ENCODE results near the gene PRPF8. TPM values are rescaled to one million over a fixed set of nuclear protein-coding genes. Genes with fewer than 3 reads are reported as not detected.

PRPF8 gene
- total RNA-seq, 1 experiment from 2014 or later, result 296 TPM

- ChIA-PET CTCF (interaction anchor here (0.5 to 0.6 kb wide), 2 partner anchors 18 to 26 kb away, joined by 3 to 5 read pairs; no protein-coding TSS in a partner anchor), POLR2A (no interaction called here)
- Histone ChIP-seq H3K4me1 (ENCODE audit: control insufficient read depth, insufficient read depth, low read length) (no peaks in the 10 kb centered on the region), H3K27me3 (ENCODE audit: control insufficient read depth, insufficient read depth, low read length) (no peaks in the 10 kb centered on the region), H3K27ac (ENCODE audit: low read length) (no peak overlapping the region), H3K36me3 (ENCODE audit: control insufficient read depth, insufficient read depth, low read length) (no peaks in the 10 kb centered on the region), H3K9me3 (ENCODE audit: control insufficient read depth, insufficient read depth, low read depth, low read length) (no peaks in the 10 kb centered on the region), H3K4me3 (ENCODE audit: low read depth in 2 of 2, low read length in 2 of 2) (no peak overlapping the region)
- in situ Hi-C loops (cut with HindIII; ENCODE audit: low pct_unique_long_range_greater_than_20kb, low sequenced_read_pairs), result no loop called here
- ATAC-seq (0 out of 2 replicates have a peak, but pooled peaks have one; percentile 38), DNase-seq (ENCODE audit: low read depth, low spot score) (no peak)
- TF ChIP-seq POLR2AphosphoS5 (IDR thresholded peaks at IDR 0.05; ENCODE audit: low read depth, low read length) (no peak), REST (IDR thresholded peaks at IDR 0.05; ENCODE audit: insufficient read depth in 1 of 2, low read depth in 2 of 2, low read length in 1 of 2) (no peak), SIN3A (IDR thresholded peaks at IDR 0.05; ENCODE audit: borderline replicate concordance, insufficient read depth, low read depth, low read length) (no peak), TCF7L2 (IDR thresholded peaks at IDR 0.05; ENCODE audit: low read depth, low read length) (no peak), CTCF (IDR thresholded peaks at IDR 0.05) (no peak)
- intact Hi-C loops (cut with micrococcal nuclease; ENCODE audit: unreplicated experiment), result no loop called here
- BruUV-seq (replicated peaks), result no TSS peak
These were observed 78.9 kb downstream of the PRPF8 start for GRCh38 chr17:1605681-1606351.

- no peak for DNase-seq (ENCODE audit: low read depth, low spot score)
- Histone ChIP-seq H3K4me1 (ENCODE audit: control insufficient read depth, insufficient read depth, low read length) (no peaks in the 10 kb centered on the region), H3K27ac (ENCODE audit: low read length) (no peak overlapping the region), H3K36me3 (ENCODE audit: control insufficient read depth, insufficient read depth, low read length) (no peaks in the 10 kb centered on the region), H3K9me3 (ENCODE audit: control insufficient read depth, insufficient read depth, low read depth, low read length) (no peaks in the 10 kb centered on the region), H3K27me3 (ENCODE audit: control insufficient read depth, insufficient read depth, low read length) (no peaks in the 10 kb centered on the region), H3K4me3 (ENCODE audit: low read depth in 2 of 2, low read length in 2 of 2) (no peak overlapping the region)
- TF ChIP-seq SIN3A (IDR thresholded peaks at IDR 0.05; ENCODE audit: borderline replicate concordance, insufficient read depth, low read depth, low read length) (no peak), REST (IDR thresholded peaks at IDR 0.05; ENCODE audit: insufficient read depth in 1 of 2, low read depth in 2 of 2, low read length in 1 of 2) (no peak), CTCF (IDR thresholded peaks at IDR 0.05) (no peak), TCF7L2 (IDR thresholded peaks at IDR 0.05; ENCODE audit: low read depth, low read length) (no peak), POLR2AphosphoS5 (IDR thresholded peaks at IDR 0.05; ENCODE audit: low read depth, low read length) (no peak)
- ChIA-PET POLR2A (no interaction called here), CTCF (interaction anchor here (0.6 kb wide), 1 partner anchor 25 kb away, joined by 3 read pairs; no protein-coding TSS in a partner anchor)
- no peak for ATAC-seq
- BruUV-seq (replicated peaks), result no TSS peak
- intact Hi-C loops (cut with micrococcal nuclease; ENCODE audit: unreplicated experiment) (no loop called here), in situ Hi-C loops (cut with HindIII; ENCODE audit: low pct_unique_long_range_greater_than_20kb, low sequenced_read_pairs) (no loop called here)
These were observed 79.7 kb downstream of the PRPF8 start for GRCh38 chr17:1604831-1605528.
